Measurements from ENCODE around the gene CTPS2.

- TF ChIP-seq CTCF (conservative IDR thresholded peaks at IDR 0.05; ENCODE audit: low read depth, low read length) (no peak), EZH2 (IDR thresholded peaks at IDR 0.05; ENCODE audit: low read length, unreplicated experiment) (no peak)
Measured at GRCh38 chrX:16567681-16568080, 144.8 kb downstream of the CTPS2 start.
